GM19455 (cell line): ENCODE measurements around the gene GSAP.

Source experiments
- ATAC-seq: cut with Tn5 transposase; IDR thresholded peaks from one replicate; pipeline ENCODE4 v1.9.1; 2021; ENCODE audit not compliant: unreplicated experiment

The GSAP gene

DNA sequence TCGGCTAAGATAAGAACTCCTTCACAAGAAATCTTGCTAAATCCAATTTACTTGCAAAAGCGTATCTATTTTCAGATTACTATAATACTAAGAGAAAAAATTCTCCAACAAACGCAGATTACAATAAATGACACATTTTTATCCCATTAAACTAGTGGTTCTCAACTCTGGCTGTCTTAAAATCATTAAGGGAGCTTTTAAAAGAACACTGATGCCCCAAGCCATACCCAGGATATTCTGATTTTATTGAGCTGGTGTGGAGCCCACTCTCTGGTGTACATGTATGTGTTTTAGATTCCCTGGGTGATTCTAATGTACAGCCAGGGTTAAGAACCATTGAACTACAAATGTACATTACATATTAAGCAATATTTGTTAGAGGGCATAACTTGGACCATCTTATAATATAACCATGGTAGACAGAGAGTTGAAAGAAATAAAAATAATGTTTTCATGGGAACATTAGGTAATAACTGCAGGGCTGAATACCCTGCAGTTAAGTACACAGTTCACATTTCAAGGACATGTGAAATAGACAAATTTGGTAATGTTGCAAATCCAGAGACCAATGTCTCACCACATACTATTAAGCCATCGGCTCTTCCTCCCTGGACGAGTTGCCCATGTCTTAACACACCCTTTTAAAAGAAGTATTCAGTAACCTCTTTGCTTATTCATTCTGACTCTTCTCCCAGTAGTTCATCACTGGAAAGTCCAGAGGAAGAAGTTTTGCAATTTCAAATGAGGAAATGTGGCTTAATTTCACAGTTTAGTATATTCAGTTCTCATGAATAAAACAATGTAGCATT lies 6.2 kb downstream of the GSAP start:
- no peak for ATAC-seq

DNA sequence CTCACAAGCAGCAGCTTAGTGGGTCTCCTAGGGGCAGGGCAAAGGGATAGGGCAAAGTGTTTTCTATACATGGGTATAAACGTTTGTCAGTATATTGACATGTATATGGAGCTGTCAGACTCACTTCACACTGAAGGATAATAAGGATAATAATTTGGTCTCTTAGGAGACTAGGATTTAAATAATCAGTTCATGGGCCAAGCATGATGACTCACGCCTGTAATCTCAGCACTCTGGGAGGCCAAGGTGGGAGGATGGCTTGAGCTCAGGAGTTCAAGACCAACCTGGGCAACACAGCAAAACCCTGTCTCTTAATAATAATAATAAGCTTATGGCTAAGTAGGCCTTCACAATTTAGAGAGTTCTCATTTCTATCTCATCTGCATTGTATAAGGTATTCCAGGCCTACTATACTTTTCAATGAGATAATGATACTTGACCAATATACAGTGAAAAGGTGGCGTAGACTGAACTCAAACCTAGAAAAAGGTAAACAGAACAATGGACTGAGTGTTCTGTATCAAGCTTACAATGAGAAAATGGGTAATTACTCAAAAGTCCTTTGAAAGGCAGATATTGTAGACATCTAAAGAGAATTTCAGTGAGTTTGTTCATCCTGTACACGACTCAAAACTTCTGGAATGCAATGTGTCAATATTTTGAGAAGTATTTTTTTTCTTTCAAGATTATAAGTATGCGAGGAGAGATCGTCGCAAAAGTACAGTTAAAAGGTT lies 7.0 kb downstream of the GSAP start:
- ATAC-seq, result no peak

DNA sequence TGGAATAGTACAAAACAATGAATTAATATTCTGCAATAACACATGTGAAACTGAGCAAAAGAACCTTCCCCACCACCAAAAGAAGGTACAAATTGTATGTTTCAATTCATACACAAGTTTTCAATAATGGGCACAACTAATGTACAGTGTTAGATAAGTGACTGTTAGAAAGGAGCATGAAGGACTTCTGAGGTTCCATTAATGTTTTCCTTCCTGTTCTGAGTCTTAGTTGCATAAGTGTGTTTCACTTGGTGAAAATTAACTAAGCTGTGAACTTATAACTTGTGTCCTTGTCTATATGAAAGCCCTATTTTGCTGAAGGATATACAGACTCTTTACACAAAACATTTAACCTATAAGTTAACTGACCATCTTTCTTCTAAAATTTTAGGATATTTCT lies 8.2 kb downstream of the GSAP start:
- no peak for ATAC-seq

DNA sequence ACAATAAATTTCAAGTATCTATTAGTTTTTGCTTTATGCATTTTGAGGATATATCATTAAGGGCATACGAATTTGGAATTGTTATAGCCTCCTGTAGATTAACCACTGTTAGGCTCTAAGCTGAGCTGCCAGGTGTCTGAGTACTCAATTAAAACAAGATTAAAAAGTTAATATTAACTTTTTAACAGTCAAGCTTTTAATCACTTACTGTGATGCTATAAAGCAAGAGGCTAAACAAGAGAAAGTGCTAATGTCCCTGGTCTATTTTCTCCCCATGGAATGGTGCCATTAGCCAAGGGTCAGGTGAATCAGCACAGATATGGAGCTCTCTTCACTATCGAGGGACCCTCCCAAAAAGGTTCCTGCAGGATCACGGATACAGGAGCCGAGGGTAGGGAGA lies 9.7 kb downstream of the GSAP start:
- no peak for ATAC-seq

DNA sequence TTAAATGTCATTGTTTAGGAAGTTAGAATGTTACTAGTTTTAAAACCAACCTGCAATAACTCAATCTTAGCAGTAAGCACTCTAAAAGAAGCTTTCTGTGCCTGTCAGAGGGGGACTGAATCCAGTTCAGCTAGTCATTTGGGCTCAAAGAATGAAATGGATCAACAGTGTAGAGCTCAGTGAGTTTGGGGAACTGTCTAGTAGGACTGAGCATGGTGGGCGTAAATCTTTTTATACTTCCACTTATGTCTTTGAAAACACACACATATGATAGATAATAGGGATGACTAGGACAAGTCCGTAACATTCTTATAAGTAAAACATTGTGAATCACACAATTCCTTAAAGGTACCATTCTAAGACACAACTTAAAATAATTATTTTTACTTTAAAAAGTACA lies 11.5 kb downstream of the GSAP start:
- ATAC-seq, result no peak

DNA sequence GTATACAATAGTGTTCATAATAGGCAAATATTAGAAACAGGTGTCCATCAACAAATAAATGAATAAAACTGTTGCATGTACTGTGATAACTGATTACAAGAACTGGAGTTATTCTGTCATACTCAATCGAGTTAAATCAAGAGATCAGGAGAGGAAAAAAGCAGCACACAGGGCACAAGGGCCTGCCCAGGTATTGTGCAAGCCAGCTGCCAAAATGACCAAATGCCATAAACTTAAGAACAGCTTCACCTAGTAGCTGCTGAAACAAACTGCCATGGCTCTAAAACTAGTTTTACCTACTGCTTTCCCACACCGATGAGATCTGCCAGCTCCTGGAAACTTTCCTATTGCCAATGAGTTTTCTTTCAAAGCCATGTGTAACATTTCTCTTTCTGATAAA lies 12.2 kb downstream of the GSAP start:
- ATAC-seq, result no peak

DNA sequence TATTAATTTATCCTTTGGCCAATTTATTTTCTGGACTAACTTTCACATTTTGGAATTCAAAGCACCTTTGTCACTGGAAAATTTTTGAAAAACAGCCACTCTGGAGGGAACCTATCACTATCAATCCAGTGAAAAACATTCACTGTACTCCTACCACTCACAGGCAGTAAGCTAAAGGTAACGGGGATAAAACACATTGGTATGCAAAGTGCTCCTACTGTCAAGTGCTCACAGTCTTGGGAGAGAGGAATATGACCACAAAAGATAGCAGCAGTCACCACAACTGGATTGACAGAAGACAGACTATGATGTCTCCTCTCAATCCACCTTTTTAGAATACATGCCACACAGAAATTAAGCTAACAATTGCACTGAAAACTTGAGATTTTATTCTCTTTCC lies 13.3 kb downstream of the GSAP start:
- ATAC-seq, result no peak

DNA sequence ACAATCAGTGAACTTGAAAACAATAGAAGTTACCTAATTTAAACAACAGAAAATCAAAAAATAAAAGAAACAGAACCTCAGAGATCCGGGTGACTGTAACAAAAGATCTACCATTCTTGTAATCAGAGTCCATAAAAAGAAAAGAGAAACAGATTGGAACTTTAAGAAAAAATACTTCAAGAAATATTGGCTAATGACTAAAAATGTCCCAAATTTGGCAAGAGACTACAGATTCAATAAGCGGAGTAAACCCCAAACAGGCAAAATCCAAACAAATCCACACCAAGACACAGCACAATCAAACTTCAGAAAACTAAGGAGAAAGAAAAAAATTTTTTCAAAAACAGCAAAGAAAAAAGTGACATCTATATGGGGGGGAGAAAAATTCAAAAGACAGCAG lies 15.1 kb downstream of the GSAP start:
- no peak for ATAC-seq

DNA sequence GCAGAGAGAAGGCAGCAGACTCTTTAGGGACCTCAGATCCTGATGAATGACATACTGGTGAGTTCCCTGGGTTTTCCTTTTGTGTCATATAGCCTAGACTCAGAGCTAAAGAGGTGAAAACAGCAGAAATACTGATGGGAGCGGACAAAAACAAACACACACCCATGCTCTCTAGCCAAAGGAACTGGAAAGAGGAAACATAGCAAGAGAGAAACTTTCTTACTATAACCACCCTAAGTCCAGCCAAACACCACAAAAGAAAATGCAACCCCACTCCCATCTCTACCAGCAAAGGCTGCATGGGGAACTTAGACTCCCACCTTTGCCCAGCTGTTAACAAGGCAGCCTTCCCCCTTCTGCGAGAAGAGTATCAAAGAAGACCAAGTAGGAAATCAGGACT lies 16.3 kb downstream of the GSAP start:
- no peak for ATAC-seq

DNA sequence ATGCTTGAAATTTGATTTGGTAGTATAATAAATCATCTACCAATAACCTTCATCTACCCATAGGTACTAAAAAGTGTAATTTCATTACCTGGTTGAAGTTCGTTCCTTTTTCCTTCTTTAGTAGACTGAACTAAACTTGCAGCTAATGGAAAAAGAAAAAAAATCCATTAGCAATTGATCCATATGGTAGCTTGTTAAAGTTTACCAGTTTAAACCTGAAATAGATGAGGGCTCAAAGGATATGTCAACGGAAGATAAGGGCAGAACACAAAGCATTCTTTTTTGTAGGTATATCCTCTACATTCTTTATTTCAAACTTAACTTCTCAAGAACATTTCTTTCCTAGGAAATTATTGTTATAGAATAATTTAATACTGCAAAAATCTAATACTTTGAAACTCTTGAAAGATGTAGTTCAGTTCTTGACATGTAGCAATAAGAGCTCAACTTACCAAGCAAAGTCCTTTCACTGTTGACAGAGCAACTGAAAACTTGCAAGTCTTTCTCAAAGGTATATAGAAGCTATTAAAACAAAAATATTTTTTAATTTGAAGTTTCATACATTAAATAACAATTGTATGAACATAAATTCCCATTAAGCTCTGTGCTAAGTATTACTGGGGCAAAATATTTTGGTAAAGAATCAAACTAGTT lies 19.1 kb downstream of the GSAP start:
- no peak for ATAC-seq

DNA sequence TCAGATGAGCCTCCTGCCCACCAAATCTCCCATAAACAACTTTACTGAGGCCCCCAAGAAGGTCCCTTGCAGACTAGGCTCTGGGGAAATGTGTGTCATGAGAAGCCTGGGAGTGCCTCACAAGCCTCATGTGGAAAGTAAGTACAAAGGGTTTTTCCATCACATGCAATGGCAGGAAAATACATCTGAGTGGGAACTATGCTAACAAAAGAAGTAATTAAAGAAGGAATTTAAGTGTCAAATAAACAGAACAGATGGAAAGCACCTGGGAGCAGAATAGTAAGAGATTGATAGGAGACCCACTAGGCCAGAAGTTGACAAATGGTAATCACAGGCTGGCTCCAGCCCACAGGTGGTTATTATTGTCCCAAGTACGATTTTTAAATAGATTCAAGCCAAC lies 20.5 kb downstream of the GSAP start:
- ATAC-seq, result no peak

DNA sequence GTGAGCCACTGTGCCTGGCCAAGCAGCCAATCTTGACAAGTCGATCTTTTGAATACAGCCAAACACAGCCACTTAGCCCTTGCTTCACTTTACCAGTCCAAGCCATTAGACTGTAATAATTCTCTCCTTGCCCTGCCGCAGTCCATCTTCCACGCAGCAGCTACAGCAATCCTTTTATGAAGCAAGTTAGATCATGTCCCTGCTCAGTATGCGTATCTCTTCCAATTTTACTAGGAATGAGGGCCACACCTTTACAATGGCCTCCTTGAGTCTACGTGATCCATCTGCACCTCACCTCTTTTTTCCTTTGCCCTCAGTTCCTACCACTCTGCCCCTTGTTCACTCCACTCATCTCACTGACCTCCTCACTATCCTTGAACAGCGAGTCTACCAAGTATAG lies 22.2 kb downstream of the GSAP start:
- ATAC-seq, result no peak

DNA sequence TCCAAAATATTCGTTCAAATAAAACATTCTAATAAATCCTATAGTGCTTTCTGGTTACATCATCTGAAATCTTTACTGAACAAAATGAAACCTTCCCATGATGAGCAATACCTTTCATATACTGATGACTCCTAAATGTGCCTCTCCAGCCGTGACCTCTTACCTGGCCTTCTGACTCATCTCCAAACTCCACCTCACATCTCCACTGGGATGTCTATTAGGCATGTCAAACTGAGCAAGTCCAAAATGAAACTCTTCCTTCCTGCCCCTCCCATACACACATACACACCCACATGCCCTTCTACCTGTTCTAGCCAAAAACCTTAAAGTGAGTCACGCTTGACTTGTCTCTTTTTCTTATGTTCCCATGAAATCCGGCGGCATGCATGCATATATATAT lies 22.9 kb downstream of the GSAP start:
- ATAC-seq, result peak; percentile 85

DNA sequence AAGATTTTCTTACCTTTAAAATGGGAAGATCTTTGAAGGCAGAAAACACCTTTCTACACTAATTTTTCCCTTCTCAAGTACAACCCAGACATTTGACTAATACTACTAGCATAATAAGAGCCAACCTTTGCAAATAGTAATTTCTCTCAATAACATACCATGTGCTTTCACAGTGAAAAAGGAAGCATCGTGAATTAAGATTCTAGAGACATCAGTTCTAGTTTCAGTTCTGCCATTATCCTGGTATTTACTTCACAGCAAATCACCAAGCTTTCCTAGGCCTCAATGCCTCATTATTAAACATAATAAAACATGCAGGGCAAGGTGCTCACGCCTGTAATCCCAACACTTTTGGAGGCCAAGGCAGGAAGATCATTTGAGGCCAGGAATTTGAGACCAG lies 24.9 kb downstream of the GSAP start:
- no peak for ATAC-seq

DNA sequence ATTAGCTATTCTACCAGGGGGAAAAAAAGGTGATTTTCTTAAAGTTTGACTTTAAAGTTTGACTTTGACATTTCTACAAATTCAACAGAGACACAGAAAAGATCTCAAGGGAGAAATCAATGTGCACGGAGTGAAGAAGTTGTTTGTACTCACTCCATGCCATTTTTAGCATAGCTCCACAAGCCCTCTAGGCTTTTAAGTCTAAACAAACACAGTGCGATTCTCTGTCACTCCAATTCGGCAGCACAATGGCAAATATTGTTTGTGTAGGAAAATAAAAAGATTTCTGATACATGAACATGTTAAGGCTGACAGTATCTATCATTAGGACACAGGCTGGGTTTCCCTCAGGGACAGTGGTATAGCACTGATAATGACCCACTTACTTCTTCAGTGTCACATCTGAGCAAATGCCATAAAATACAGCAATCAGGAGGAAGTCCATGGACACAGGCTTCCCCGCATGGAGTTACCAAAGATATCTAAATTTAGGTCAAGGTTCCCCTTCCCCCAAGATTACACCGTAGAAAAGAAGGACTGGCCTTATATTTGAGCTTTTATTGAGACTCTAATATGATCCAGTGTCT lies 28.0 kb downstream of the GSAP start:
- no peak for ATAC-seq

DNA sequence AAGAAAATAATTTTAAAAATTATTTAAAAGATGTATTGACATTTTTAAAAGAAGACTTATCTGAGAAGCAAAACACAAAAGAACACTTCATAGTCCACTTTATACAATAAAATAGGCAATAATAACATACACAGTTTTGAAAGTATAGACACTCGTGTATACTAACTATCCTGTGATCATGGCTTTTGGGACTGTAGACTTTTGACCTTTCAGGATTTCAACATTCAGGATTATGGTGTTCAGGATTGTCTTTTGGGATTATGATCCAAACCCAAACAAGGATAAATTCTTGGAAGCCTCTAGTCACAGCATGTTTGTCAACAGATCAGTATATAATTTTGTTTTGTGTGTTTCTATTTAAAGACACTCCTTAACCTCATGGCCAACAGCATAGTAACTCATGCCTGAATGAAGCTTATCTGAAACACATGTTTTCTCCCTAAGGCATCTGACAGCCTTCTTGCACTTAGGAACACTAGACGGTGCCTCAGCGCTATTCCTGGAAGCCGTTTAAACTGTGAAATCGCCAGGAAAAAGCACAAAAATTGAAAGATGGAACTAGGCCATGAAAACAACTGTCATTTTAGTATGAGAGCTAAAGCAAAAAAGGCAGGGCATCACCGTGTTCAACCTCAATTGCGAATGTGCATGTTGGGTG lies 29.9 kb downstream of the GSAP start:
- ATAC-seq, result no peak

DNA sequence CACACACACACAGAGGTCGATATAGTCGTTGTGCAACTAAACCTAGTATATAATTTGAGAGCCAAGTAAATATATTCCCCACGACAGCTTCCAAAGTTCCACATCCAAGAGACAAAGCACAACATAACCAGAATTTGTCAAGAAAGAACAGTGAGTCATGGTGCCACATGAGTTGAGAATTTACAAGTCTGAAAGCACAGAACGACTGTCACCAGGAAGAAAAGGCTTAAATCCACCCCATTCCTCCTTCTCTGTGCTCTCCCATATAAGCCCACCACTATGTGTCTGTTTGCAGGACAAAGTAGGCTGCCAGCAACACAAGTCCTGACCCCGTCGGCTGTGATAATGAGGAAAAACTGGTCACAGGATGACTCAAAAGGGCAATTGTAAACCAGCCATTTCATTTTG lies 32.8 kb downstream of the GSAP start:
- no peak for ATAC-seq

DNA sequence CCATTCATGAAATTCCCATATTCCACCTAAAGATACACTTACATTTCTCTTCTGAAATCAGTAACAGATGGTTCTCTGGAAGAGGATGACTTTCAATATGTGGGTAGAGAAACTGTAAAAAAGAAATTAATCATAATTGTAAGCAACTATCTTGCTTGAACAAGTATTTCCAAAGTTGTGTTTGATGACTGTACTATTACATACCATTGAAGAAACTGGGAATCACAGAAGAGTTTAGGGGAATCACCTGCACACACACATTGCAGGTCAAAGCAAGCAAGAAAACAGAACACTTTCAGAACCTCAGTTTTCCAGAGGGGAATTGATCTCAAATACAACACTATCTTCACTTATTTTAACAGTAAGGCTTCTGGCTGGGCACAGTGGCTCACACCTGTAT lies 33.6 kb downstream of the GSAP start:
- ATAC-seq, result no peak

DNA sequence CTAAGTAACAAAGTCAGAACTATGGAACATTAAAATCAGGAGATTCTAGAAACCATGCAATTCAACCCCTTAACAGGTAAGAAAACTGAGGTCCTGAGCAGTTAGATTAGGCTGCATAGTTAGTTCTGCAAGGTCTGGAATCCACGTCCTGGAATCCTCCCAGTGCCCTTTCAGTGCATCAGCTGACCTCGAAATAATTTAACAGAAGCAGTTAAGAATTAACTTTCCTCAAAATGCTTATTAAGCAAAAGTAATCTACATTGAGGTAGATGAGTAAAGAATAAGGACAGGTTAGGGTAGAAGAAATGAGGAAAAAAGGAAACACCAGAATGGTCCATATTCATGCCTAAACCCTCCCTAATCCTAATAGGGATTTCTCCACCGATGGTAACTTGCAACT lies 37.6 kb downstream of the GSAP start:
- no peak for ATAC-seq

DNA sequence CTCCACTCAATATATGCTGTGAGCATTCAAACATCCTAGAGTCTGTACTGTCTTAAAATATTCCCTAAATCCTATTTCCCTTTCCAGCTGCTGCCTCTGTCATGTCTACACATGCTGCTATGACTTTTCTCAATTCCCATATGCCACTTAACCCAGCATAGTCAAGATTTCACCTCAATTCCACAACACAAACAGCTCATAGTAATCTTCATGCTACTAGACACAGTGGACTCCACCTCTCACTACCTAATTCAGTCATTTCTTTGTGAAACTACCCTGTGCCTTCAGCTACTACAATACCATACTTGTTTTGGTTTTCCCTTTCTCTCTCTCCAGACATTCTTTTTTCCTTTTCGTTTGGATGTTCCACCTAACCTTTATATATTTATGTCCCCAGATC lies 45.5 kb downstream of the GSAP start:
- ATAC-seq, result no peak

DNA sequence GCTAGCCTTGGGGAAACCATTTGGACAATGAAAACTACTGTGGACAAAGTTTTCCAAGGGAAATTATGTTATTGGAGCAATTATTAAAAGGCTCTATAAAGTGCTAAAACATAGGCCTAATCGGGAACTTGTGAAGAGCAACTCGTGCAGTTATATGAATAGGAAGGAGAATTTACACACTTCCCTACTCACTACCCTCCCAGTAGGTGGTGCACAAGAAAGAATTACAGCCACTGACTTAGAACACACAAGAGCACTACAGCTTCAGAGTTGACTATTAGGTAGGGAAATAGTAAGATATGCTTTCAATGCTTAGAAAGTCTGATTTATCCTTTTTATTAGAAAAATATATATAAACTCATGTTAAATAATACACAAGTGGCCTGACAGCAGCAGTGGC lies 47.2 kb downstream of the GSAP start:
- no peak for ATAC-seq
